Measurements from ENCODE around the gene EMC9.

The EMC9 gene

DNA sequence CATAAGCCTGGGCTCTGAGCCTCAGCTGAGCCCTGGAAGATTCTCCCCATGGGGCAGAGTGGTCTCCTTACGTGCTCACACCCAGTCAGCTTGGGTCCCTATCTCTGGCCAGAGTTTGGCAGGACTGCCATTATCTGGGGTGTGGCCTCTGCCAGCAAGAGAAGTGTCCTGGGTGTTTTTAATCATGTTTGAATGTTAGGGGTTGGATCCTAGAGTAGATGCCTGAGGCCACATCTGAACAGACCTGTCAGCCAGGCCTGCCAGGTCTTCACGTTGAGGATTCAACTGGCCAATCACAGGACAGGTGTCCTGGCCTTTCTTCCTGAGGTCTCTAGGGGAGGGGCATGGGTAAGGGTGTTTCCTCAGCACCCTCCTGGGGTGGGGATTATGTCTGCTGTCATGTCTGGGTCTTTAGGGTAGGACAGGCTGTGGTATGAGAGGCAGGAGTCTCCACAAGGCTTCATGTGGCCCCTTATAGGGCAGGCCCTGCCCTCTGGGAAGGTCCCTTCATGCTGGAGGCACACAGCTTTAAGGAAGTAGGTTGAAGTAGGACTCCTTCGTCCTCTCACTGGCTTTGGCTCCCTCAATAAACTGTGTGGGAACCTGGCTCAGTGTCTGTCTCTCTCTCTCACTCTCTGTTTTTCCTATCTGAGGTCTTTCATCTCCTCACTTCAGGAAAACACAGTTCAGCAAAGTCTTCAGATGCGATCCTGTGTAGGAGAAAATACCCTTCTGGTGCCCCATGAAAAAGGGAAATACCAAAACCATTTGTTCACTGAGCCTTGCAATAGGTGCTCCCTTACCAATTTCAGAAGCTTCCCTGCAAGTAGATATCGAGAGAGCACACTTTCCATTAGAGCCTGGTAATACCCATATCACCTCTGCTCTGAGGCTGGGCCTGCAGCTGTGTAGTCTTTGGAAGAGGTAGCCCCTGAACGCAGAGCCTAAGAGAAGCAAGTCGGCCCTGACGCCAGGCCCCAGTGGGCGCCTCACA lies 17.7 kb downstream of the EMC9 start:
- FAIRE-seq (peak; percentile 81), DNase-seq (ENCODE audit: insufficient read length) (no peak)
- TF ChIP-seq POLR2AphosphoS5 (IDR thresholded peaks at IDR 0.05; ENCODE audit: low read depth, low read length) (no peak), TAF1 (IDR thresholded peaks at IDR 0.05; ENCODE audit: borderline replicate concordance, low read depth, low read length) (no peak), POLR2A (IDR thresholded peaks at IDR 0.05; ENCODE audit: low read depth, low read length) (peak; percentile 66)

DNA sequence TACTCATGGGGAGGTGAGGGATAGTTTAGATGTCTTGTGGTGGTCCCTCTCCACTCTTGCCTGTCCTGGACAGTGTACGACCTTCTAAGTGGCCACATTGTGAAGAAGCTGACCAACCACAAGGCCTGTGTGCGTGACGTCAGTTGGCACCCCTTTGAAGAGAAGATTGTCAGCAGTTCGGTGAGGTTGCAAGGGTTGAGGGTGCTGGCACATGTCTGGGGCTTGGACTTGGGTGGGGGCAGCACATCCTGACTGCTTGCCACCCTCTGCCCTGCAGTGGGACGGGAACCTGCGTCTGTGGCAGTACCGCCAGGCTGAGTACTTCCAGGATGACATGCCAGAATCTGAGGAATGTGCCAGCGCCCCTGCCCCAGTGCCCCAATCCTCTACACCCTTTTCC lies 18.5 kb downstream of the EMC9 start:
- FAIRE-seq = no peak
- TF ChIP-seq POLR2A (IDR thresholded peaks at IDR 0.05; ENCODE audit: low read depth, low read length) (no peak), POLR2AphosphoS5 (IDR thresholded peaks at IDR 0.05; ENCODE audit: low read depth, low read length) (no peak; the same call in 1 of the 2 replicates), TAF1 (IDR thresholded peaks at IDR 0.05; ENCODE audit: borderline replicate concordance, low read depth, low read length) (no peak)
- no peak for DNase-seq (ENCODE audit: insufficient read length)

DNA sequence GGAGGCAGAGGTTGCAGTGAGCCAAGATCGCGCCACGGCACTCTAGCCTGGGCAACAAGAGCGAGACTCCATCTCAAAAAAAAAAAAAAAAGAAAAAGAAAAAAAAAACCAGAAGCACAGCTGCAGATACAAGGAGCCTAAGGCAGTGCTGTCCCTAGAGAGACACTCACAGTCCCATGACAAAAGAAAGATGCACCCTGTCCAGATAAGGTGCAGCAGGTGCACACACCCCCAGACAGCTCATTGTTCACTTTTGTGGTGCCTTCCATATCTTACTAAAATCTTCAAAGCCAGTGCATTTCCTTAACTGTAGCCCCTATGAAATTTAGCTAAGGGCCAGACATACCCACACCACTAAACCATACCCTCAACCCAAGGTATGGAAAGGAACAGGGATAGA lies 19.0 kb downstream of the EMC9 start:
- TF ChIP-seq POLR2AphosphoS5 (IDR thresholded peaks at IDR 0.05; ENCODE audit: low read depth, low read length) (no peak), POLR2A (IDR thresholded peaks at IDR 0.05; ENCODE audit: low read depth, low read length) (no peak), TAF1 (IDR thresholded peaks at IDR 0.05; ENCODE audit: borderline replicate concordance, low read depth, low read length) (no peak)
- DNase-seq (ENCODE audit: insufficient read length) (no peak), FAIRE-seq (no peak)

- TF ChIP-seq POLR2AphosphoS5 (IDR thresholded peaks at IDR 0.05; ENCODE audit: low read depth, low read length) = no peak
- TF ChIP-seq POLR2A (IDR thresholded peaks at IDR 0.05; ENCODE audit: low read depth, low read length) = no peak
- TF ChIP-seq TAF1 (IDR thresholded peaks at IDR 0.05; ENCODE audit: borderline replicate concordance, low read depth, low read length) = no peak
- FAIRE-seq (no peak), DNase-seq (ENCODE audit: insufficient read length) (no peak)
These were observed 20.2 kb downstream of the EMC9 start for GRCh38 chr14:24121210-24121609.

DNA sequence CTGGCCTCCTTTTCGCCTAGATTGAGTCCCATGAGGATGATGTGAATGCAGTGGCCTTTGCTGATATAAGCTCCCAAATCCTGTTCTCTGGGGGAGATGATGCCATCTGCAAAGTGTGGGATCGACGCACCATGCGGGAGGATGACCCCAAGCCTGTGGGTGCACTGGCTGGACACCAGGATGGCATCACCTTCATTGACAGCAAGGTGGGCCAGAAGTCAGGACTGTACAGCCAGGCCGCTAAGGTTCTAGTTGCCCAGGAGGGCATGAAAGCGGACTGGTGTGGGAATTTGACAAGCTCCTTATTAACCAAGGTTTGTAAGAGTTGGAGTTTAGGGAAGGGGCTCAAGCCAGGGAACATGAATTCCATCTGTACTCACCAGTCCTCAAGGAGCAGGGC lies 21.7 kb downstream of the EMC9 start:
- no peak for FAIRE-seq
- no peak for TF ChIP-seq POLR2A (IDR thresholded peaks at IDR 0.05; ENCODE audit: low read depth, low read length)
- TF ChIP-seq POLR2AphosphoS5 (IDR thresholded peaks at IDR 0.05; ENCODE audit: low read depth, low read length) = no peak
- no peak for TF ChIP-seq TAF1 (IDR thresholded peaks at IDR 0.05; ENCODE audit: borderline replicate concordance, low read depth, low read length)

GRCh38 chr14:24117179-24117578 lies 24.2 kb downstream of the EMC9 start:
- no peak for FAIRE-seq
- no peak for DNase-seq (ENCODE audit: insufficient read length)

More for the DNA sequence above, 21.7 kb downstream of the EMC9 start:
- DNase-seq (ENCODE audit: insufficient read length) = no peak

GRCh38 chr14:24116128-24116814 lies 25.1 kb downstream of the EMC9 start:
- no peak for TF ChIP-seq POLR2AphosphoS5 (IDR thresholded peaks at IDR 0.05; ENCODE audit: low read depth, low read length)
- no peak for TF ChIP-seq TAF1 (IDR thresholded peaks at IDR 0.05; ENCODE audit: borderline replicate concordance, low read depth, low read length)
- TF ChIP-seq POLR2A (IDR thresholded peaks at IDR 0.05; ENCODE audit: low read depth, low read length) = no peak
- no peak for DNase-seq (ENCODE audit: insufficient read length)
- FAIRE-seq = no peak

More at GRCh38 chr14:24117179-24117578, 24.2 kb downstream of the EMC9 start:
- TF ChIP-seq TAF1 (IDR thresholded peaks at IDR 0.05; ENCODE audit: borderline replicate concordance, low read depth, low read length) (no peak), POLR2A (IDR thresholded peaks at IDR 0.05; ENCODE audit: low read depth, low read length) (no peak), POLR2AphosphoS5 (IDR thresholded peaks at IDR 0.05; ENCODE audit: low read depth, low read length) (no peak)

- DNase-seq (ENCODE audit: insufficient read length) = no peak
- TF ChIP-seq POLR2AphosphoS5 (IDR thresholded peaks at IDR 0.05; ENCODE audit: low read depth, low read length) (no peak), POLR2A (IDR thresholded peaks at IDR 0.05; ENCODE audit: low read depth, low read length) (no peak), TAF1 (IDR thresholded peaks at IDR 0.05; ENCODE audit: borderline replicate concordance, low read depth, low read length) (no peak)
- FAIRE-seq = no peak
These were observed 25.8 kb downstream of the EMC9 start for GRCh38 chr14:24115422-24116127.

- TF ChIP-seq POLR2AphosphoS5 (IDR thresholded peaks at IDR 0.05; ENCODE audit: low read depth, low read length) = no peak; the same call in 1 of the 2 replicates
- TF ChIP-seq TAF1 (IDR thresholded peaks at IDR 0.05; ENCODE audit: borderline replicate concordance, low read depth, low read length) = no peak
- TF ChIP-seq POLR2A (IDR thresholded peaks at IDR 0.05; ENCODE audit: low read depth, low read length) = no peak; the same call in 1 of the 2 replicates
- FAIRE-seq = peak; percentile 97
- DNase-seq (ENCODE audit: insufficient read length) = peak; percentile 95
These were observed 26.6 kb downstream of the EMC9 start, which contains the start of the genes DCAF11 and NRL for GRCh38 chr14:24114532-24115421. Gene DCAF11 (plus strand): TSS chr14:24114777. CDS start chr14:24115595, 818 bp downstream. Gene NRL (minus strand): TSS chr14:24114949. CDS start chr14:24082848, 32,101 bp downstream.

All from GM12892 (cell line).